Common myeloid progenitor, CD34-positive (primary cell): ENCODE data around the gene WDR62. TPM values are rescaled to one million over a fixed set of nuclear protein-coding genes. Genes with fewer than 3 reads are reported as not detected.

Experiments
- CTCF ChIA-PET: fragments of 350-600 bp; sonication (Branson Sonifier 250); formaldehyde crosslinking; loops from one replicate; lab custom pipeline; 2021; ENCODE audit warnings: antibody characterized with exemption; lab: Charles Lee
- POLR2A ChIA-PET: fragments of 350-600 bp; sonication (Branson Sonifier 250); formaldehyde crosslinking; loops from one replicate; lab custom pipeline; 2021; ENCODE audit warnings: antibody characterized with exemption; lab: Charles Lee
- DNase-seq, 3 donors: peaks; one replicate each; pipeline versions ENCODE4 v3.0.0 to v3.0.0-alpha.2; 2013
- H3K27ac ChIP-seq, 2 experiments: 1 replicate in 1 of 2; 2 replicates in 1 of 2; pipeline ENCODE4 v1.7.0; 2013; ENCODE audit warnings: inconsistent platforms in 2 of 2, low read length in 2 of 2, mild to moderate bottlenecking in 2 of 2, low read depth in 1 of 2, moderate library complexity in 1 of 2; ENCODE audit not compliant: severe bottlenecking in 2 of 2, insufficient read depth in 1 of 2, poor library complexity in 1 of 2
- H3K27me3 ChIP-seq, 5 experiments: replicated peaks in 2 of 5; 1 replicate in 3 of 5; 2 replicates in 2 of 5; pipeline versions ENCODE4 v1.6.1 to v1.7.0; 2013; ENCODE audit warnings: low read length in 4 of 5, mild to moderate bottlenecking in 2 of 5, moderate library complexity in 2 of 5, inconsistent platforms in 1 of 5; ENCODE audit not compliant: insufficient read depth in 5 of 5, control insufficient read depth in 4 of 5
- H3K36me3 ChIP-seq, 4 experiments: 1 replicate in 2 of 4; 2 replicates in 2 of 4; pipeline versions ENCODE4 v1.6.1 to v1.7.0; 2013; ENCODE audit warnings: low read length in 3 of 4, control low read depth in 1 of 4, mild to moderate bottlenecking in 1 of 4; ENCODE audit not compliant: control insufficient read depth in 4 of 4, insufficient read depth in 4 of 4
- H3K4me1 ChIP-seq, 4 experiments: 1 replicate in 3 of 4; 2 replicates in 1 of 4; pipeline versions ENCODE4 v1.6.1 to v1.7.1; 2013; ENCODE audit warnings: low read length in 3 of 4, mild to moderate bottlenecking in 3 of 4, control low read depth in 1 of 4, inconsistent platforms in 1 of 4, moderate library complexity in 1 of 4; ENCODE audit not compliant: control insufficient read depth in 4 of 4, insufficient read depth in 4 of 4; ENCODE audit errors: control extremely low read depth in 1 of 4
- H3K4me3 ChIP-seq, 7 experiments: 1 replicate in 4 of 7; 2 replicates in 3 of 7; pipeline versions ENCODE4 v1.5.1 to v1.7.0; 2013; ENCODE audit warnings: mild to moderate bottlenecking in 7 of 7, low read length in 6 of 7, moderate library complexity in 6 of 7, inconsistent platforms in 2 of 7, low read depth in 2 of 7, control low read depth in 1 of 7; ENCODE audit not compliant: insufficient read depth in 4 of 7, control insufficient read depth in 1 of 7; ENCODE audit errors: extremely low read depth in 1 of 7
- H3K9me3 ChIP-seq, 5 experiments: 1 replicate in 4 of 5; 2 replicates in 1 of 5; pipeline versions ENCODE4 v1.6.1 to v1.7.1; 2013; ENCODE audit warnings: low read length in 4 of 5, mild to moderate bottlenecking in 2 of 5, inconsistent platforms in 1 of 5, low read depth in 1 of 5, moderate library complexity in 1 of 5; ENCODE audit not compliant: control insufficient read depth in 4 of 5, insufficient read depth in 2 of 5; ENCODE audit errors: control extremely low read depth in 1 of 5
- WGBS: methylation state at CpG from one replicate; pipeline ENCODE4 v1.1.5; 2013; ENCODE audit not compliant: insufficient coverage; 5-methylcytosine and 5-hydroxymethylcytosine counted together
- polyA plus RNA-seq: library from polyadenylated mRNA; unstranded; fragments of 120-200 nt; gene quantifications from one replicate; pipeline ENCODE4 v1.2.1, GENCODE V29; 2013

Gene WDR62
- polyA plus RNA-seq, result 1.8 TPM

- peak in 2 of 3 donors; percentile 93 to 96 for DNase-seq
- under 1% methylated on average over 49 of the region's 76 CpGs for WGBS
- peak within 1 kb of the TSS; percentile 71 to 94 (median 89) for H3K4me3 ChIP-seq
- peak within 1 kb of the TSS; percentile 79 to 92 for H3K27ac ChIP-seq
- no peaks in the 10 kb centered on the region for H3K9me3 ChIP-seq
- ChIA-PET CTCF (interaction anchor here (1.1 to 1.2 kb wide), 4 partner anchors 15 to 118 kb away, joined by 3 to 4 read pairs (median 4); no protein-coding TSS in a partner anchor), POLR2A (interaction anchor here (0.5 kb wide), 1 partner anchor 57 kb away, joined by 4 read pairs; no protein-coding TSS in a partner anchor)
- H3K36me3 ChIP-seq, result peaks cover 0 to 23% (median 17%) of the 10 kb centered on the region in 4 experiments
- no peaks in the 10 kb centered on the region for H3K27me3 ChIP-seq
- peaks cover 3 to 30% (median 13%) of the 10 kb centered on the region in 4 experiments for H3K4me1 ChIP-seq
These were observed at the start of gene WDR62 for GRCh38 chr19:36054733-36055686. TSS of gene WDR62 (plus strand) at chr19:36054897. CDS start at chr19:36054972, 75 bp downstream.

- Histone ChIP-seq H3K9me3 (no peaks in the 10 kb centered on the region), H3K4me3 (no peak overlapping the region), H3K27ac (no peak overlapping the region), H3K4me1 (peaks cover 0 to 13% (median 4%) of the 10 kb centered on the region in 4 experiments), H3K36me3 (peaks cover 1 to 3% (median 2%) of the 10 kb centered on the region in 4 experiments), H3K27me3 (peaks cover 0 to 3% (median 0%) of the 10 kb centered on the region in 5 experiments)
- ChIA-PET CTCF (no interaction called here), POLR2A (no interaction called here)
- DNase-seq, result no peak
- WGBS, result 100% methylated on average over 5 of the region's 5 CpGs
These were observed 47.7 kb upstream of the WDR62 start for GRCh38 chr19:36006955-36007354.

- Histone ChIP-seq H3K4me3 (peak within 1 kb of the TSS; percentile 7 to 67 (median 40)), H3K9me3 (no peaks in the 10 kb centered on the region), H3K4me1 (peaks cover 0 to 19% (median 7%) of the 10 kb centered on the region in 4 experiments), H3K27ac (no peak within 1 kb of the TSS), H3K36me3 (peaks cover under 1 to 3% (median 2%) of the 10 kb centered on the region in 4 experiments), H3K27me3 (peaks cover 0 to 3% (median 0%) of the 10 kb centered on the region in 5 experiments)
- 81% methylated on average over 19 of the region's 19 CpGs for WGBS
- no peak for DNase-seq
- POLR2A ChIA-PET, result no interaction called here
- CTCF ChIA-PET, result interaction anchor here (0.9 kb wide), 1 partner anchor 15 kb away, joined by 3 read pairs; no protein-coding TSS in a partner anchor
These were observed 46.2 kb upstream of the WDR62 start, which contains the start of gene SYNE4 for GRCh38 chr19:36008336-36008978. TSS of gene SYNE4 (minus strand) at chr19:36008813. CDS start at chr19:36008681, 132 bp downstream.

GRCh38 chr19:36009220-36009619 is 45.5 kb upstream of the WDR62 start:
- Histone ChIP-seq H3K4me3 (peak overlapping the region; percentile 7 to 67 (median 40)), H3K36me3 (peaks cover 0 to 3% (median 2%) of the 10 kb centered on the region in 4 experiments), H3K27ac (no peak overlapping the region), H3K9me3 (no peaks in the 10 kb centered on the region), H3K27me3 (peaks cover 0 to 3% (median 0%) of the 10 kb centered on the region in 5 experiments), H3K4me1 (peaks cover 0 to 22% (median 10%) of the 10 kb centered on the region in 4 experiments)
- WGBS, result 2% methylated on average over 41 of the region's 50 CpGs
- POLR2A ChIA-PET, result no interaction called here
- CTCF ChIA-PET, result interaction anchor here (0.5 kb wide), 1 partner anchor 42 kb away, joined by 5 read pairs; no protein-coding TSS in a partner anchor
- peak; percentile 12 to 45 (median 32) for DNase-seq

- H3K9me3 ChIP-seq, result no peaks in the 10 kb centered on the region
- peaks cover 0 to 3% (median 0%) of the 10 kb centered on the region in 5 experiments for H3K27me3 ChIP-seq
- peak overlapping the region in 5 of 7 experiments; percentile 10 to 67 (median 56) for H3K4me3 ChIP-seq
- H3K27ac ChIP-seq, result no peak overlapping the region
- 88% methylated on average over 12 of the region's 15 CpGs for WGBS
- no peak for DNase-seq
- H3K36me3 ChIP-seq, result peaks cover 0 to 3% (median under 1%) of the 10 kb centered on the region in 4 experiments
- H3K4me1 ChIP-seq, result peaks cover 0 to 27% (median 14%) of the 10 kb centered on the region in 4 experiments
- CTCF ChIA-PET, result interaction anchor here (0.5 to 1.2 kb wide), 2 partner anchors 14 to 42 kb away, joined by 3 to 5 read pairs; no protein-coding TSS in a partner anchor
- POLR2A ChIA-PET, result no interaction called here
These were observed 44.9 kb upstream of the WDR62 start for GRCh38 chr19:36009633-36010379.

- Histone ChIP-seq H3K4me1 (peaks cover 0 to 29% (median 17%) of the 10 kb centered on the region in 4 experiments), H3K36me3 (peaks cover 0 to 2% (median 0%) of the 10 kb centered on the region in 4 experiments), H3K27me3 (peaks cover 0 to 3% (median 0%) of the 10 kb centered on the region in 5 experiments), H3K4me3 (no peak overlapping the region), H3K27ac (no peak overlapping the region), H3K9me3 (no peaks in the 10 kb centered on the region)
- ChIA-PET POLR2A (no interaction called here), CTCF (interaction anchor here (1.2 kb wide), 1 partner anchor 15 kb away, joined by 3 read pairs; no protein-coding TSS in a partner anchor)
- no peak for DNase-seq
- 94% methylated on average over 9 of the region's 11 CpGs for WGBS
These were observed 44.3 kb upstream of the WDR62 start for GRCh38 chr19:36010402-36010801.
